Measurements from ENCODE around the gene SMC6. TPM values are rescaled to one million over a fixed set of nuclear protein-coding genes. Genes with fewer than 3 reads are reported as not detected.

Gene SMC6
- total and polyA plus RNA-seq, 8 donors = 3.3 to 67.4 (median 13.4) TPM

DNA sequence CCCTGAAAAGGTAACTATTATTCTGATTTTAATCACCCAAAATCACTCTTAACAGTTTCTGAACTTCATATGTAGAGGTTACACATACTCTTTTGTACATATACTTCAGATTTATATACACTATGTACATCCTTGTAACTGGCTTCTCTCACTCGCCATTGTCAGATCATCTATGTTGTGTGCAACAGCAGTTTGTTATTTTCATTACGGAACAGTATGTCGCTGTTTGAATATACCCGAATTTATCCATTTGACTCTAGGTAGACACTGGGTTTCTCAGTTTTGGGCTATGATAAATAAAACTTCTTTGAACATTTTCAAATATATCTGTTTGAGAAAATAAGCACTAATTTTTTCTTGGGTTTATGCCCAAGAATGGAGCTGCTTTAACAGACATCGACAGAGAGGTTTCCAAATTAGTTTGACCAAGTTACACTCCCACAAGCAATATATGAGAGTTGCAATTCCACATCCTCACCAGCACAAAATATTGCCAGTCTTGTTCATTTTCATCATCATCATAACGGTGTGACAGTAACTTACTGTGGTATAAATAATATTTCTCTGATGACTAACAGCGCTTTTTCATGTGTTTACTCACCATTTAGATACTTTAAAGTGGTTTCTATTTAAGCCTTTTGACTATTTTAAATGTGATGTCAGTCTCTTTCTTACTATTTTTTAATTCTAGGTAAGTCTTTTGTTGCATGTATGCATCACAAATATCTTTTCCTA is 80.9 kb downstream of the SMC6 start:
- WGBS, 5 donors = 73 to 82% (median 79%) methylated on average over 7 of the region's 7 CpGs
- no peaks in the 10 kb centered on the region for H3K9me3 ChIP-seq
- H3K36me3 ChIP-seq = peaks cover 10 to 51% (median 38%) of the 10 kb centered on the region in 4 donors
- TF ChIP-seq, protein P1, sequence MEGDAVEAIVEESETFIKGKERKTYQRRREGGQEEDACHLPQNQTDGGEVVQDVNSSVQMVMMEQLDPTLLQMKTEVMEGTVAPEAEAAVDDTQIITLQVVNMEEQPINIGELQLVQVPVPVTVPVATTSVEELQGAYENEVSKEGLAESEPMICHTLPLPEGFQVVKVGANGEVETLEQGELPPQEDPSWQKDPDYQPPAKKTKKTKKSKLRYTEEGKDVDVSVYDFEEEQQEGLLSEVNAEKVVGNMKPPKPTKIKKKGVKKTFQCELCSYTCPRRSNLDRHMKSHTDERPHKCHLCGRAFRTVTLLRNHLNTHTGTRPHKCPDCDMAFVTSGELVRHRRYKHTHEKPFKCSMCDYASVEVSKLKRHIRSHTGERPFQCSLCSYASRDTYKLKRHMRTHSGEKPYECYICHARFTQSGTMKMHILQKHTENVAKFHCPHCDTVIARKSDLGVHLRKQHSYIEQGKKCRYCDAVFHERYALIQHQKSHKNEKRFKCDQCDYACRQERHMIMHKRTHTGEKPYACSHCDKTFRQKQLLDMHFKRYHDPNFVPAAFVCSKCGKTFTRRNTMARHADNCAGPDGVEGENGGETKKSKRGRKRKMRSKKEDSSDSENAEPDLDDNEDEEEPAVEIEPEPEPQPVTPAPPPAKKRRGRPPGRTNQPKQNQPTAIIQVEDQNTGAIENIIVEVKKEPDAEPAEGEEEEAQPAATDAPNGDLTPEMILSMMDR (IDR thresholded peaks at IDR 0.05) = no peak
- no peak for TF ChIP-seq EP300 (IDR thresholded peaks at IDR 0.05)
- no peak for TF ChIP-seq POLR2AphosphoS5 (IDR thresholded peaks at IDR 0.05)
- no peak for TF ChIP-seq POLR2A (IDR thresholded peaks at IDR 0.05)
- no peak overlapping the region for H3K27ac ChIP-seq
- intact Hi-C loops (cut with DNase I; ENCODE audit: low total_unique reads) = no loop called here
- H3K27me3 ChIP-seq = no peaks in the 10 kb centered on the region
- DNase-seq = no peak
- H3K4me1 ChIP-seq = no peaks in the 10 kb centered on the region
- H3K4me3 ChIP-seq = no peak overlapping the region

DNA sequence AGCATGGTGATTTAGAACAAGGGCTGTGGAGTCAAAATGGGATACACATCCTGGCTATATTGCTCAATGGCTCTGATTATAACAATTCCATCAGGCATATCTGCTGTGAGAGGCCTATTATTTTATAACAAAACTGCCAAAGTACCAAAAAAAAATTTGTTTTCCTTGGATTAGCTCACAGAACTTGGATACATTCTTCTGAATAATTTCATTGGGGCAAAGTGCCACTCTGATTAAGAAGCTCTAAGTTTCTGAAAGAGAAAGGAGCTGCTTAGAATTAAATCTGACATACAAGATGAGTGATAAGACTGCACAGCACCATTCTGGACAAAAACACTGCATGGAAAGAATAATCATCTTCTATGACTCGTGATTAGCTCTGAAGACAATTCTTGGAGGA is 85.7 kb downstream of the SMC6 start:
- 71 to 84% (median 82%) methylated on average over 1 of the region's 1 CpG for WGBS, 5 donors
- TF ChIP-seq POLR2A (IDR thresholded peaks at IDR 0.05) (no peak), POLR2AphosphoS5 (IDR thresholded peaks at IDR 0.05) (no peak), EP300 (IDR thresholded peaks at IDR 0.05) (no peak)
- TF ChIP-seq, protein P1 (IDR thresholded peaks at IDR 0.05) = no peak
- intact Hi-C loops (cut with DNase I; ENCODE audit: low total_unique reads) = no loop called here

DNA sequence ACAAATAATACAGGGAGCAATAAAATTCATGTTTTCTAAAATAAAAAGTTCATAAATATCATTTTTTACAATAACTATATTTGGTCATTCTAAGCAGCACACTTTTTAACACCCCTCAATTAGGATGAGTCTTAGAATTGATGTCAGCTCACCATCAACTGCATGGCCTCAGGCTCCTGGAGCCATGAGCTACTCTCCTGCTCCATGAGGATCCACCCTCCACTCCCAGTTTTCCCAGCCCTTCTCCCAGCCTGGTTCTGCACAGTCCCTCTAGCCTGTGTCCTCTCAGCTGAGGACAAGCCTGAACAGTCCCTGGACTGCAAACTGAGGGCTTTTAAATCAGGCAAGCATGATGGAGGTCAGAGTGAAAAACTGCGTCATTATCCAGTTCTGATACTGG is 89.1 kb downstream of the SMC6 start:
- WGBS, 5 donors = 80 to 100% (median 98%) methylated on average over 1 of the region's 1 CpG
- intact Hi-C loops (cut with DNase I; ENCODE audit: low total_unique reads) = no loop called here
- peaks cover 5 to 69% (median 62%) of the 10 kb centered on the region in 4 donors for H3K36me3 ChIP-seq
- H3K9me3 ChIP-seq = no peaks in the 10 kb centered on the region
- TF ChIP-seq, protein P1 (IDR thresholded peaks at IDR 0.05) = no peak
- TF ChIP-seq POLR2AphosphoS5 (IDR thresholded peaks at IDR 0.05) = no peak
- no peak for TF ChIP-seq POLR2A (IDR thresholded peaks at IDR 0.05)
- no peaks in the 10 kb centered on the region for H3K27me3 ChIP-seq
- no peaks in the 10 kb centered on the region for H3K4me1 ChIP-seq
- no peak overlapping the region for H3K4me3 ChIP-seq
- no peak overlapping the region for H3K27ac ChIP-seq
- no peak for DNase-seq

More for the DNA sequence above, 85.7 kb downstream of the SMC6 start:
- Histone ChIP-seq H3K4me3 (no peak overlapping the region), H3K4me1 (no peaks in the 10 kb centered on the region), H3K9me3 (no peaks in the 10 kb centered on the region), H3K27me3 (no peaks in the 10 kb centered on the region), H3K36me3 (peaks cover 10 to 62% (median 57%) of the 10 kb centered on the region in 4 donors), H3K27ac (no peak overlapping the region)
- no peak for DNase-seq

DNA sequence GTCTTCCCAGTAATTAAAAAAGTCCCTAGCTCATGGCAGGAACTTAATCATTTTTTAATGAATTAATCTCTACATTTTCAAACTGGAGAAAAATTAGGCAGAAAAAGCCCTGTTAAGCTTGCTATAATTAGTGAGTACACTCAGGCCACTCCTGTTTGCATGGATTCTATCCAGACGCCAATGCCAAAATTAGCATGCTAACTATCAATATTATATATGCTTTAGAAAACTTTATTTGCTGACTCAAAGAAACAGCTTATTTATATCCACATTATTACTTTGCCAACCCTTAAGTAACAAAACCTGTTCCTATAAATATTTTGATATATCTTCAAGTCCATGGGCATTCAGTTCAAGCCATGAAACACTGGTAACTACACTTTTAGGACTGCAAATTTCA is 90.9 kb downstream of the SMC6 start:
- Histone ChIP-seq H3K27me3 (no peaks in the 10 kb centered on the region), H3K9me3 (no peaks in the 10 kb centered on the region), H3K4me3 (no peak overlapping the region), H3K36me3 (peaks cover 0 to 56% (median 44%) of the 10 kb centered on the region in 4 donors), H3K4me1 (no peaks in the 10 kb centered on the region), H3K27ac (no peak overlapping the region)
- intact Hi-C loops (cut with DNase I; ENCODE audit: low total_unique reads) = no loop called here
- DNase-seq = no peak
- 34 to 70% (median 39%) methylated on average over 1 of the region's 1 CpG for WGBS, 5 donors
- TF ChIP-seq, protein P1 (IDR thresholded peaks at IDR 0.05) = no peak
- no peak for TF ChIP-seq POLR2AphosphoS5 (IDR thresholded peaks at IDR 0.05)
- TF ChIP-seq EP300 (IDR thresholded peaks at IDR 0.05) = no peak
- no peak for TF ChIP-seq POLR2A (IDR thresholded peaks at IDR 0.05)
